Measurements from ENCODE around the gene PNPLA8.

PNPLA8 gene

GRCh38 chr7:108431099-108431498 lies 94.8 kb downstream of the PNPLA8 start:
- Histone ChIP-seq H3K4me3 (ENCODE audit: low read length, poor library complexity, severe bottlenecking) (no peak overlapping the region), H3K27me3 (ENCODE audit: insufficient read depth, low read length, poor library complexity, severe bottlenecking) (peaks cover 15% of the 10 kb centered on the region), H3K9me3 (ENCODE audit: insufficient read depth, low read depth, low read length) (no peaks in the 10 kb centered on the region), H3K9ac (ENCODE audit: low read depth, low read length, poor library complexity, severe bottlenecking) (no peak overlapping the region), H3F3A (ENCODE audit: low read depth) (no peaks in the 10 kb centered on the region), H4K20me1 (ENCODE audit: insufficient read depth, low read length, poor library complexity, severe bottlenecking) (no peaks in the 10 kb centered on the region), H3K36me3 (ENCODE audit: insufficient read depth, low read length) (no peaks in the 10 kb centered on the region), H2AFZ (ENCODE audit: low read length) (no peak overlapping the region), H3K4me2 (ENCODE audit: low read depth, low read length, poor library complexity, severe bottlenecking) (no peak overlapping the region), H3K4me1 (ENCODE audit: insufficient read depth, low read length, poor library complexity, severe bottlenecking) (peaks cover 5% of the 10 kb centered on the region), H3K79me2 (ENCODE audit: insufficient read depth, low read length) (no peaks in the 10 kb centered on the region), H3K9me2 (replicated peaks; ENCODE audit: low read depth, low read length) (no peaks in the 10 kb centered on the region)
- TF ChIP-seq CTCF (conservative IDR thresholded peaks at IDR 0.05; ENCODE audit: low read length) (no peak), EZH2phosphoT487 (IDR thresholded peaks at IDR 0.05; ENCODE audit: borderline replicate concordance) (no peak)

GRCh38 chr7:108430664-108431063 lies 95.3 kb downstream of the PNPLA8 start:
- Histone ChIP-seq H3K9me2 (replicated peaks; ENCODE audit: low read depth, low read length) (no peaks in the 10 kb centered on the region), H3F3A (ENCODE audit: low read depth) (no peaks in the 10 kb centered on the region), H3K4me2 (ENCODE audit: low read depth, low read length, poor library complexity, severe bottlenecking) (no peak overlapping the region), H3K4me3 (ENCODE audit: low read length, poor library complexity, severe bottlenecking) (no peak overlapping the region), H2AFZ (ENCODE audit: low read length) (no peak overlapping the region), H3K36me3 (ENCODE audit: insufficient read depth, low read length) (no peaks in the 10 kb centered on the region), H3K79me2 (ENCODE audit: insufficient read depth, low read length) (no peaks in the 10 kb centered on the region), H3K27me3 (ENCODE audit: insufficient read depth, low read length, poor library complexity, severe bottlenecking) (peaks cover 15% of the 10 kb centered on the region), H3K9ac (ENCODE audit: low read depth, low read length, poor library complexity, severe bottlenecking) (no peak overlapping the region), H3K9me3 (ENCODE audit: insufficient read depth, low read depth, low read length) (no peaks in the 10 kb centered on the region), H3K4me1 (ENCODE audit: insufficient read depth, low read length, poor library complexity, severe bottlenecking) (peaks cover 5% of the 10 kb centered on the region), H4K20me1 (ENCODE audit: insufficient read depth, low read length, poor library complexity, severe bottlenecking) (no peaks in the 10 kb centered on the region)
- TF ChIP-seq EZH2phosphoT487 (IDR thresholded peaks at IDR 0.05; ENCODE audit: borderline replicate concordance) (no peak), CTCF (conservative IDR thresholded peaks at IDR 0.05; ENCODE audit: low read length) (no peak)

- H3K79me2 ChIP-seq (ENCODE audit: insufficient read depth, low read length): no peaks in the 10 kb centered on the region
- H3K9me2 ChIP-seq (replicated peaks; ENCODE audit: low read depth, low read length): no peaks in the 10 kb centered on the region
- no peaks in the 10 kb centered on the region for H3K9me3 ChIP-seq (ENCODE audit: insufficient read depth, low read depth, low read length)
- no peaks in the 10 kb centered on the region for H4K20me1 ChIP-seq (ENCODE audit: insufficient read depth, low read length, poor library complexity, severe bottlenecking)
- TF ChIP-seq CTCF (conservative IDR thresholded peaks at IDR 0.05; ENCODE audit: low read length) (no peak), EZH2phosphoT487 (IDR thresholded peaks at IDR 0.05; ENCODE audit: borderline replicate concordance) (no peak)
- no peak overlapping the region for H3K4me2 ChIP-seq (ENCODE audit: low read depth, low read length, poor library complexity, severe bottlenecking)
- peaks cover 36% of the 10 kb centered on the region for H3K27me3 ChIP-seq (ENCODE audit: insufficient read depth, low read length, poor library complexity, severe bottlenecking)
- H3K4me1 ChIP-seq (ENCODE audit: insufficient read depth, low read length, poor library complexity, severe bottlenecking): peaks cover 5% of the 10 kb centered on the region
- H2AFZ ChIP-seq (ENCODE audit: low read length): no peak overlapping the region
- H3F3A ChIP-seq (ENCODE audit: low read depth): no peaks in the 10 kb centered on the region
- H3K9ac ChIP-seq (ENCODE audit: low read depth, low read length, poor library complexity, severe bottlenecking): no peak overlapping the region
- H3K4me3 ChIP-seq (ENCODE audit: low read length, poor library complexity, severe bottlenecking): no peak overlapping the region
- H3K36me3 ChIP-seq (ENCODE audit: insufficient read depth, low read length): no peaks in the 10 kb centered on the region
These were observed 98.2 kb downstream of the PNPLA8 start for GRCh38 chr7:108427766-108428165.

Measured in Loucy (cell line).